Type B pancreatic cell (in vitro differentiated cells): Measurements from ENCODE around the gene RAB5IF. TPM values are rescaled to one million over a fixed set of nuclear protein-coding genes. Genes with fewer than 3 reads are reported as not detected.
"Not testable (repeated sequence)": the region's sequence is repeated elsewhere in the genome, so short reads cannot be mapped to it uniquely, and the experiment has no call there.

Source experiments
- DNase-seq: peaks from one replicate; pipeline ENCODE4 v3.0.0; 2021; ENCODE audit warnings: mixed read lengths; ENCODE audit not compliant: unreplicated experiment; ENCODE audit errors: extremely low spot score
- H3K27ac Mint-ChIP-seq: 2 replicates; pipeline ENCODE4 v1.8.0; 2021; ENCODE audit warnings: mild to moderate bottlenecking, mixed read lengths
- H3K27me3 Mint-ChIP-seq: 2 replicates; pipeline ENCODE4 v1.8.0; 2021; ENCODE audit warnings: mixed read lengths
- H3K36me3 Mint-ChIP-seq: 2 replicates; pipeline ENCODE4 v1.8.0; 2021; ENCODE audit warnings: mixed read lengths
- H3K4me1 Mint-ChIP-seq: one replicate; pipeline ENCODE4 v1.8.0; 2021; ENCODE audit warnings: mixed read lengths; ENCODE audit not compliant: unreplicated experiment
- H3K4me3 Mint-ChIP-seq: 2 replicates; pipeline ENCODE4 v1.8.0; 2021; ENCODE audit warnings: mild to moderate bottlenecking, mixed read lengths
- H3K9me3 Mint-ChIP-seq: 2 replicates; pipeline ENCODE4 v1.8.0; 2021; ENCODE audit warnings: mixed read lengths
- total RNA-seq: library from RNA; stranded (reverse); gene quantifications from 2 replicates; pipeline ENCODE4 v1.2.1, GENCODE V29; 2021; ENCODE audit warnings: low replicate concordance
- TF ChIP-seq, protein P1 (sequence below): fragments of 200-600 bp; sonication (generic); conservative IDR thresholded peaks from 2 replicates; pipeline ENCODE4 v1.5.0; 2021; ENCODE audit warnings: antibody characterized with exemption, mild to moderate bottlenecking

The RAB5IF gene
- total RNA-seq, 1 donor from 2014 or later = 85.8 TPM

DNA sequence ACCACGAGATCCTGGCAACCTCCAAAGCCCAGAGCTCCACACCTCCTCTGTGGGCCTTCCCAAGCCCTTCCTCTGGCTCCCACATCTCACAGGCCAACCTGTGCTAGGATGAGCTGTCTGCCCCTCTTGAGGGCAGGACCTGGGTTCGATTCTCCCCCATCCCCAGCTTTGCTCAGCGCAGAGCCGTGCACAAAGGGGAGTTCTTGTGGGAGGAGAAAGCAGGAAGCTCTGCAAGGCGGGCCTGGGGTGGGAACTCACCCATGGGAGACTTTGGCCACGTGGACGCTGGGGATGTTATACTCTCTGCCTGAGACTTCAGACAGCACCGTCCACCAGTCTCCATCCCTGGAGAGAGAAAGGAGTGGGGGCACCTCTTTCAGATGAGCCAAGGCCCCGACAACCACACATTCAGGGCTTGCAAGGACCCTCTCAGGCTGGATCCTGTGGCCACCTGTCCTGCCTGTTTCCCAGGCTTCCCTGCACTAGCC lies 27.8 kb downstream of the RAB5IF start:
- H3K36me3 Mint-ChIP-seq = no peaks in the 10 kb centered on the region
- DNase-seq = no peak
- TF ChIP-seq, protein P1, sequence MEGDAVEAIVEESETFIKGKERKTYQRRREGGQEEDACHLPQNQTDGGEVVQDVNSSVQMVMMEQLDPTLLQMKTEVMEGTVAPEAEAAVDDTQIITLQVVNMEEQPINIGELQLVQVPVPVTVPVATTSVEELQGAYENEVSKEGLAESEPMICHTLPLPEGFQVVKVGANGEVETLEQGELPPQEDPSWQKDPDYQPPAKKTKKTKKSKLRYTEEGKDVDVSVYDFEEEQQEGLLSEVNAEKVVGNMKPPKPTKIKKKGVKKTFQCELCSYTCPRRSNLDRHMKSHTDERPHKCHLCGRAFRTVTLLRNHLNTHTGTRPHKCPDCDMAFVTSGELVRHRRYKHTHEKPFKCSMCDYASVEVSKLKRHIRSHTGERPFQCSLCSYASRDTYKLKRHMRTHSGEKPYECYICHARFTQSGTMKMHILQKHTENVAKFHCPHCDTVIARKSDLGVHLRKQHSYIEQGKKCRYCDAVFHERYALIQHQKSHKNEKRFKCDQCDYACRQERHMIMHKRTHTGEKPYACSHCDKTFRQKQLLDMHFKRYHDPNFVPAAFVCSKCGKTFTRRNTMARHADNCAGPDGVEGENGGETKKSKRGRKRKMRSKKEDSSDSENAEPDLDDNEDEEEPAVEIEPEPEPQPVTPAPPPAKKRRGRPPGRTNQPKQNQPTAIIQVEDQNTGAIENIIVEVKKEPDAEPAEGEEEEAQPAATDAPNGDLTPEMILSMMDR = no peak
- H3K9me3 Mint-ChIP-seq = no peaks in the 10 kb centered on the region
- no peaks in the 10 kb centered on the region for H3K27me3 Mint-ChIP-seq
- no peaks in the 10 kb centered on the region for H3K4me1 Mint-ChIP-seq
- no peak overlapping the region for H3K4me3 Mint-ChIP-seq
- no peak overlapping the region for H3K27ac Mint-ChIP-seq

DNA sequence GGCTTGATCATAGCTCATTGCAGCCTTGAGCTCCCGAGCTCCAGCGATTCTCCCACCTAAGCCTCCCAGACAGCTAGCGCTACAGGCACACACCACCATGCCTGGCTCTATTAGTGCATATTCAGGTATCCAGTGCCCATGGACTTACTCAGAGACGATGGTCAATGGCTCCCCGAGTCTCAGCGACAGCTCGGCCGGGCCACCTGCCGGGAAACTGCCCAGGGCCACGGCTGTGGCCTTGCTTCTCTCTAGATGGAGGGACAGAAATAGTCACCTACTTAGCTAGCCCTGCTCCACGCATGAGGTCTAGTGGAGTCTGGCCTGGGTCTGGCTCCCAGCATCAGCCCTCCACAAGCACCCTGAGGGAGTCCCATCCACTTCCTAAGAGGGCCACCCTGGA lies 28.8 kb downstream of the RAB5IF start:
- TF ChIP-seq, protein P1 = no peak
- Mint-ChIP-seq H3K4me3 (no peak overlapping the region), H3K27me3 (no peaks in the 10 kb centered on the region), H3K9me3 (no peaks in the 10 kb centered on the region), H3K4me1 (no peaks in the 10 kb centered on the region), H3K27ac (no peak overlapping the region), H3K36me3 (no peaks in the 10 kb centered on the region)
- DNase-seq = no peak

DNA sequence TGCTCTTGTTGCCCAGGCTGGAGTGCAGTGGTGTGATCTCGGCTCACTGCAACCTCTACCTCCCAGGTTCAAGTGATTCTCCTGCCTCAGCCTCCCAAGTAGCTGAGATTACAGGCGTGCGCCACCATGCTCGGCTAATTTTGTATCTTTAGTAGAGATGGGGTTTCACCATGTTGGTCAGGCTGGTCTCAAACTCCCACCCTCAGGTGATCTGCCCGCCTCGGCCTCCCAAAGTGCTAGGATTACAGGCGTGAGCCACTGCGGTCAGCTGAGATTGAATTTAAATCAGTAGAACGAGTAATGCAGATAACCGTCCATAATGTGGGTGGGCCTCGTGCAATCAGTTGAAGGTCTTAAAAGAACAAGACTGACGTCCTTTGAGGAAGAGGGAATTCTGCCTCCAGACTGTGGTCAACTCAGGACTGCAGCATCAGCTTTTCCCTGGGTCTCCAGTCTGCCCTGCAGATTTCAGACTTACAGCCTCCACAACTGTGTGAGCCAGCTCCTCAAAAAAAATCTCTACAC lies 33.4 kb downstream of the RAB5IF start:
- H3K36me3 Mint-ChIP-seq, H3K27ac Mint-ChIP-seq, DNase-seq: not testable (repeated sequence)

DNA sequence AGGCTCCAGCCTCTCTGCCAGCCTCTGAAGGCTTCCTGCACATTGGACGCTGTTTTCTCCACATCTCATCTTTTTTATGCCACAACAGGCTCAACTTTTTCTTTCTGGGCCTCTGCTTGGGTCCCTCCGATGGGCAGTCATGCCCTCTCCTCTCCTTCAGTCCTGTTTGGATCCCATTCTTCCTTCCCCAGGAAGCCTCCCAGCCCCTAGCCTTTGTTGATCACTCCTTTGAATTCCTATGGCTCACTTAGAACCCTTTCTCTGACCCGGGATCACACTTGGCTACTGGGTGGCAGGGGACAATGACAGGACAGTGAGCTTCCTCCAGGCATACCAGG lies 35.9 kb downstream of the RAB5IF start:
- TF ChIP-seq, protein P1 = no peak
- Mint-ChIP-seq H3K27ac (peak overlapping the region; percentile 8), H3K4me3 (no peak overlapping the region), H3K9me3 (no peaks in the 10 kb centered on the region), H3K4me1 (no peaks in the 10 kb centered on the region), H3K27me3 (no peaks in the 10 kb centered on the region), H3K36me3 (no peaks in the 10 kb centered on the region)
- DNase-seq = no peak

More for the DNA sequence above, 33.4 kb downstream of the RAB5IF start:
- not testable (repeated sequence) for H3K4me1 Mint-ChIP-seq, H3K4me3 Mint-ChIP-seq, H3K9me3 Mint-ChIP-seq, H3K27me3 Mint-ChIP-seq

DNA sequence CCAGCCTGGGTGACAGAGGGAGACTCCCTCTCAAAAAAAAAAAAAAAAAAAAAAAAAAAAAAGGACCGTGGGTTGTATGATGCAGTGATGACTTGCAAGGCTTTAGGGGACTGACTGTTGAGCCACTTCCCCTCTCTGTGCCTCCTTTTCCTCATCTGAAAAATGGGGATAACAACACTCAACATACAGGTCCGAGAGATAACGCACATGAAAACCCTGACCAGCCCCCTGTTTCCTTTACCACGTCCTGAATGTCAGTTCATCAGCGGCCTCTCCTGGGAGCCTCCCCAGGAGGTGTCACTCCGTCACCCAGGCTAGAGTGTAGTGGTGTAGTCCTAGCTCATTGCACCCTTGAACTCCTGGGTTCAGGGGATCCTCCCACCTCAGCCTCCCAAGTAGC lies 36.6 kb downstream of the RAB5IF start:
- Mint-ChIP-seq H3K27me3 (no peaks in the 10 kb centered on the region), H3K9me3 (no peaks in the 10 kb centered on the region), H3K36me3 (no peaks in the 10 kb centered on the region), H3K4me1 (no peaks in the 10 kb centered on the region), H3K27ac (no peak overlapping the region), H3K4me3 (no peak overlapping the region)
- TF ChIP-seq, protein P1 = no peak
- DNase-seq = no peak

DNA sequence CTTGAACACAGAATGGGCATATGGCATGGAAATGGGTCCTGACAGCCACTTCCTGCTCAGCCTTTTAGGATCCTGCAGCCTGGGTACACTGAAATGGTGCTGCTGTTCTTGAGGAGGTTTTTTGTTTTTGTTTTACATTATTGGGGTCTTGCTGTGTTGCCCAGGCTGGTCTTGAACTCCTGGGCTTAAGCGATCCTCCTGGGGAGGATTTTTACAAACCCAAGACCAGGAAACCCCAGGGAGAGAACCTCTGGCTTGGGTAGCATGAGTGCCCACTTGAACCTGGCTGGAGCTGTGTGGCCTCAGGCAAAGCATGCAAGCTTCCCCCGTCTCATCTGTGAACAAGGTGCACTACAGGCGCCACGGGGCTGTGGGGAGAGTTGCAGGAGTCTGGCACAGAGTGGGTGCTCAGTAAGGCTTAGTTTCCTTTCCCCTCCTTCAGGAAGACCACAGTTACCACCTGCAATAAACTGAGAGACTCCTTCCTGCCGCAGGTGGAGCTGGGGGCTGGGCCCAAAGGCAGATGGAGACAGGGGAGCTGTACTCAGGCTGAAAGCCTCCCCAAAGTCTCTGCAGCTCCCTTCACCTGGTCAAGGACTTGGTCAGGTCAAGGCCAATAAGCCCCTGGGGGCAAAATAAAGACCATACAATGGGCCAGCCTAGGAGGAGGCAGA lies 38.6 kb downstream of the RAB5IF start:
- H3K27me3 Mint-ChIP-seq = no peaks in the 10 kb centered on the region
- no peak overlapping the region for H3K27ac Mint-ChIP-seq
- no peak overlapping the region for H3K4me3 Mint-ChIP-seq
- H3K4me1 Mint-ChIP-seq = no peaks in the 10 kb centered on the region
- no peaks in the 10 kb centered on the region for H3K36me3 Mint-ChIP-seq
- no peak for DNase-seq
- TF ChIP-seq, protein P1 = no peak
- no peaks in the 10 kb centered on the region for H3K9me3 Mint-ChIP-seq
